GM19240 (cell line): ENCODE measurements around the gene GLMP.

ENCODE experiments used
- DNase-seq: peaks from one replicate; pipeline ENCODE4 v3.0.0; 2011; ENCODE audit warnings: low spot score; ENCODE audit not compliant: insufficient read length

GLMP gene

GRCh38 chr1:156249593-156249992, 45.9 kb downstream of the GLMP start:
- no peak for DNase-seq

- DNase-seq, result no peak
Observed at GRCh38 chr1:156248323-156248683, 47.2 kb downstream of the GLMP start.

GRCh38 chr1:156247460-156248322, 47.8 kb downstream of the GLMP start, which contains the start of gene PAQR6:
TSS of gene PAQR6 (minus strand) at chr1:156248056. CDS start at chr1:156246731, 1,325 bp downstream.
- DNase-seq, result no peak

- DNase-seq, result no peak
Observed at GRCh38 chr1:156246781-156247459, 48.6 kb downstream of the GLMP start.

DNA sequence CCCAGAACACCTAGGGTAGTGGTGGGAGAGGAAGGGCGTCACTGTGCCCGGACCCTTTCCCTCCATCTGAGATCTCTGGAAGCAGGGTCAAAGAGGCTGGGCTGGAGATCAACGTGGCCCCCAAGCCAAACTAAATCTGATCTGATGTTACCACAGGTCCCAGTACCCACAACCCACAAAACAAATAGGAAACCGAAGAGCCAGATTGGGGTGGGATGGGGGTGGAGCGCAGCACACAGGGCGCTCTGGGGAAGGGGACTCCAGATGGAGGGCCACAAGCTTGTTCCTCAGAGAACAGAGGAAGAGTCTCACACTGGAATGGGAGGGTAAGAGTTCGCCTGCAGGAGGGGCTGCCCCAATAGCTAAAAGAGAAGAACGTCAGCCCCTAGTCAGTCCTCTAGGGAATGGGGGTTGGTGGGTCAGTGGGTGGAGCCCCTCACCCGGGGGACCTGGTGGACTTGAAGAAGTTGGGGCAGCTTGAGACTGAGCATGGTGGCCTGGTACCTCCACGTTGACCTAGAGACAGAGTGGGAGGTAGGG, 49.2 kb downstream of the GLMP start:
- DNase-seq, result no peak

GRCh38 chr1:156245451-156246232, 49.8 kb downstream of the GLMP start:
- DNase-seq, result no peak

DNA sequence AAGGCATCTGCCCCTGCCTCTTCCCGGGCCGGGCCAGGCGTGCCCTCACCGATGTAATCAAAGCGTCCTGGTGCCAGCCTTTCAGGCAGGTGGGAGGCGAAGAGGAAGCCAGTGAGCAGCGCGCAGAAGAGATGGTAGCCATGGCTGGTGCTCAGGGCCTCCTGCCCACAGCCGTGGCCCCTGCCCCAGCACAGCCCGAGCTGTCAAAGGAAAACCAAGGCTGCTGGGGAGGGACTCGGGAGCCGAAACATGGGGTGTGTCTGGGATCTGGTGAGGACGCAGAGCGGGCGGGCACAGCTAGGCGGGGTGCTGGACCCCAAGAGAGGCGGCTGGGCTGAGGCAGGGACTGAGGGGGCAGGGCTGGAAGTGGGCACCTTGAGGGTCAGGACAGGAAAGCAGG, 50.8 kb downstream of the GLMP start:
- DNase-seq, result no peak

DNA sequence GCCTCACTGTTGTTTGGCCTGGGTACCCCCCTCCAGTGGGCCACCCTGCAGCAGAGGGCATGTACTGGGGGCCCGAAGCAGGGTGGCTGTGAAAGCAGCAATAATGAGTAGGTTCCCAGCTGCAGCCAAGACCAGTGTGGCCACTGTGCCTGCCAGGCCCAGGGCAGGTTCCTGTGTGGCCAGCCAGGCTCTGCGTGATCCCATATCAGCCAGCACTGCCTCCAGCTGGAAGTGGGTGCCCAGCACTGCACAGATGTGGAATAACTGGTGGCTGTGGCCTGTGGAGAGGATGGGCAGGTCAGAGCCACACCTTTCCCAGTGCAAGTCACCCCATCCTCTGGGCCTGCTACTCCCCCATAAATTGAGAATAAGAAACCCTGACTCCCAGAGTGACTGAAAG, 51.4 kb downstream of the GLMP start:
- no peak for DNase-seq

DNA sequence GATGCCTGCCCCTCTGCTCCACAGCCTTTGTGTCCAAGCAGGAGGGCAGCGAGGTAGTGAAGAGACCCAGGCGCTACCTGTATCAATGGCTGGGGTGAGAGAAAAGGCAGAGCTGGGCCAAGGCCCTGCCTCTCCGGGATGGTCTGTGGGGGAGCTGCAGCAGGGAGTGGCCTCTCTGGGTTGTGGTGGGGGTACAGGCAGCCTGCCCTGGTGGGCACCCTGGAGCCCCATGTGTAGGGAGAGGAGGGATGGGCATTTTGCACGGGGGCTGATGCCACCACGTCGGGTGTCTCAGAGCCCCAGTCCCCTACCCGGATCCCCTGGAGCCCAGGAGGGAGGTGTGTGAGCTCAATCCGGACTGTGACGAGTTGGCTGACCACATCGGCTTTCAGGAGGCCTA, 52.7 kb downstream of the GLMP start:
- no peak for DNase-seq
